GM19035 (cell line): Measurements from ENCODE around the gene MAP3K5.
"Not testable (repeated sequence)": the region's sequence is repeated elsewhere in the genome, so short reads cannot be mapped to it uniquely, and the experiment has no call there.

Source experiments
- ATAC-seq: cut with Tn5 transposase; IDR thresholded peaks from one replicate; pipeline ENCODE4 v1.9.1; 2021; ENCODE audit not compliant: unreplicated experiment

MAP3K5 gene

GRCh38 chr6:136728033-136728939 is 64.0 kb downstream of the MAP3K5 start:
- ATAC-seq: no peak

GRCh38 chr6:136726837-136727557 is 65.3 kb downstream of the MAP3K5 start:
- no peak for ATAC-seq

- ATAC-seq: no peak
Measured at GRCh38 chr6:136725124-136725523, 67.2 kb downstream of the MAP3K5 start.

DNA sequence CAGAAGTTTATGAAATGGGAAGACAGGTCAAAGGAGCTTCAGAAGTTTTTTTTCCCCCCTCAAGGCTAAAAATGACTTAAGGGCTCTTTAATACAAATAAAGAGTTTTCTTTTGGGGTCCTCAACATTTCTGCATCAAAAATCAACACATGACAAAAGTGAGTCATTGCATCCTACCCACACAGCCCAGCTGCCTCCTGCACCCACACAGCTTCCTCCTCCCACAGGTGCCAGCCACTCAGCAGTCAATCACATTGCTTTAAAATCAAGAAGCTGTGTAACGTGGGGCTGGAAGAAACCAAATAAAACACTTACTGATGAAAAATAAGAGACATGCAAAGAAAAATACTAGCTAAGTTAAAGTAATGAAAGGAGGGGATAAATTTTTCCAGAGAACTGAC is 68.5 kb downstream of the MAP3K5 start:
- no peak for ATAC-seq

DNA sequence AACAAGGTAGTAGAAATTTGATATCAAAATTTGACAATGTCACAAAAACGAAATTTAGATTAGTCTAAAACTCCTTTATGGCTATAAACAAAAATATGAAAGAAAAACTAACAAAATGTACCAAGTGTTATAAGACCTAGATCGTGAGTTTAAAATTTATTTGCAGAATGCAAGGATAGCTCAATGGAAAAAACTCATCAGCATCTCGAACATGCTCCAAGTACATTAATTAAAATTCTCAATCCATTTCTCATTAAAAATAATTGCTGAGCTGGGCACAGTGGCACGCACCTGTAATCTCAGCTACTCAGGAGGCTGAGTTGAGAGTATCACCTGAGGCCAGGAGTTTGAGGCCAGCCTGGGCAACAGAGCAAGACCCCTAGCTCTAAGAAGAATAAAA is 70.8 kb downstream of the MAP3K5 start:
- ATAC-seq: no peak

DNA sequence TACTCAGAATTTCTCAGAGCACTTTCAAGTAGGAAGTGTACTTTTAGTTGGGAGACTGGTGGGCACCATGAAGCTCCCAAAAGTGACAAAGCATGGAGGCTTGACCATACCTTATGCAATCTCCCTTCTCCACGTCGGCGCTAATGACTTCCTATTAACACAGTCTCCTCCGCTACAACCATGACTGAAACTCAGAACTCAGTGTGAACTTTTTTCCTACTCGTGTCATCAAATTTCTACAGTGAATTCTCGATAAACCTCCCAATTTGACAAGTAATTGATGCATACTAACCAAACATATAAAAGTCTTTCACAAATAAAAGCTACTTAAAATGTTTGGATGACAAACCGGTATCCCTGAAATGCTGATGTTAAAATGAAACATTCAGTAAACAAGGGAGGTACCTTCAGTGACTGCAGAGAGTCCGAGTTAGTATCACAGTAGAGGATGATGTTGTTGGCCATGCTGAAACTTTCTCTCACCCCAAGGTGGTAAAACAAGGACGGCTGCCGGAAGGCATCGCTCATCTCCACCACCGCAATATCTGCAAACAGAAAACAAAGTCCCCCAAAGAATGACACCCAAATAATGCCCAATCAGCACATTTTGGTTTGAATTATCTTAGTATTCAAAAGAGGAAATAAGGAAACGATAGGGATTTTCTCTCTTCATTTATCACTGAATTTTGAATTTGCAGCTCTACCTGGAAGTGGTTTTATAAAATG is 72.1 kb downstream of the MAP3K5 start:
- ATAC-seq: peak; percentile 61

GRCh38 chr6:136719280-136720044 is 72.8 kb downstream of the MAP3K5 start:
- ATAC-seq: peak; percentile 34

DNA sequence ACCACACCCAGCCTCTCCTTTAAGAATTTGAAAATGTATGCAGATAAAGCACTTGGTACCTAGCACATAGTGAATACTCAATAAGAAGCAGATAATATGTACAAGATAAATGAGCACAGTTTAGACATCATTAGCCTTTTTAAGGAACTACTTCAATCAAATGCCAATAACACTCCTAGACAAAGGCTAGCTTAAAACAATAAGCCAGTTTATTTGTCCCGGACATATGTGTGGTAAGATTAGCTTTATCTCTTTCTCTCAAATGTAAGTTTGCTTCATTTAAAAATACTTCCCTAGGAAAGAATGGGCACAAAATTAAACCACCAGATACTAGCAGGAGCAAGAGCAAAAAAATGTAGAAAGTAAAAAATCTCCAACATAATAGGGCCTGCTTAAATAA is 73.8 kb downstream of the MAP3K5 start:
- ATAC-seq: no peak

GRCh38 chr6:136717716-136717990 is 74.6 kb downstream of the MAP3K5 start:
- ATAC-seq: peak; percentile 2

DNA sequence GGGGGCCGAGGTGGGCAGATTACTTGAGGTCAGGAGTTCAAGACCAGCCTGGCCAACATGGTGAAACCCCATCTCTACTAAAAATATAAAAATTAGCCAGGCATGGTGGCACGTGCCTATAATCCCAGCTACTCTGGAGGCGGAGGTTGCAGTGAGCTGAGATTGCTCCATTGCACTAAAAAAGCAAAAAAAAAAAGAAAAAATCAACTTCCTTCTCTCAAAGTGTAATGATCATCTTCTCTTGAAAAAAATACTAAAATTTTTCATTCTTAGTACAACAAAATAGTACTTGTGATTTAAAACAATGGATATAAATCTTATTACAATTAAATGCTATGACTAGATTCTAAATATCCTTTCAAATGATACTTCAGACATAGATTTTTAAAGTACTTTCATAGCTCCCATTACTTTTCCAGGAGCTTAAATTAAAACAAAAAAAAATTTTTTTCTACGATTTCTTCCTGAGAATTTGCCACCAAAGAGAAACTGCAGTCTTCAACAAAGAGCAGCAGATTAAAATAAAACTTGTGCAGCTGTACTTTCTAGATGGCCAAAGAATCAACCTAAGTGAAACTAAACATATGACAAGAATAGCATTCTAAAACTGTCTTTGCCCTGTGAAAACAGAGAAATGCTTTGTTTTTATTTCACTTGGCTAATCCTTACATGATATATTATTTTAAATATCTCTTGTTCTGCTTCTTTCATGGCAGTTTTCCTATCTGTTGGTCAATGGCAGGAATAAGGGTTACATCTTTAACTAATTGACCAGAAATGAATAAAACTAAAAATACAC is 75.2 kb downstream of the MAP3K5 start:
- peak; percentile 54 for ATAC-seq

DNA sequence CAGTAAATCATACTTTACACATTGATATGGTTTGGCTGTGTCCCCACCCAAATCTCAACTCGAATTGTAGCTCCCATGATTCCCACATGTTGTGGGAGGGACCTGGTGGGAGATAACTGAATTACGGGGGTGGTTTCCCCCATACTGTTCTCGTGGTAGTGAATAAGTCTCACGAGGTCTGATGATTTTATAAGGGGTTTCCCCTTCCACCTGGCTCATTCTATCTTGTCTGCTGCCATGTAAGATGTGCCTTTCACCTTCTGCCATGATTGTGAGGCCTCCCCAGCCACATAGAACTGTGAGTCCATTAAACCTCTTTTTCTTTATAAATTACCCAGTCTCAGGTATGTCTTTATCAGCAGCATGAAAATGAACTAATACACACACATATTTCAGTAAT is 79.6 kb downstream of the MAP3K5 start:
- not testable (repeated sequence) for ATAC-seq

DNA sequence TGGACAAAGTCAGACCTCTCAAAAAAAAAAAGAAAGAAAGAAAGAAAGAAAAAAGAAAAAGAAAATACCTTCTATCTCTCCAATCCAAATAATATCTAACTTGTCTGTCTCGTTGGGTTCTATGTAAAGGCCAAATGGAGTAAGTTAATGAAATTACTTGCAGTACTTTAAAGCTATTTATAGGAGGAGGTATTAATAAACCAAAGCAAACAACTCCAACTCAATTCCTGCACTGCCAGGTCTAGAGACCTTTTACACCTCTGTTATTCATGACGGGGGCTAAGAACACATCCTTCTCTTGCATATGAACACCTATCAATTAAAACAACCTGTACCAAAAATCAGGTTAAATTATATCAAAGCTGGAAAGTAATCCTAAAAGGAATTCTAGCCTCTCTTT is 80.6 kb downstream of the MAP3K5 start:
- no peak for ATAC-seq

GRCh38 chr6:136710877-136711552 is 81.3 kb downstream of the MAP3K5 start:
- ATAC-seq: no peak

DNA sequence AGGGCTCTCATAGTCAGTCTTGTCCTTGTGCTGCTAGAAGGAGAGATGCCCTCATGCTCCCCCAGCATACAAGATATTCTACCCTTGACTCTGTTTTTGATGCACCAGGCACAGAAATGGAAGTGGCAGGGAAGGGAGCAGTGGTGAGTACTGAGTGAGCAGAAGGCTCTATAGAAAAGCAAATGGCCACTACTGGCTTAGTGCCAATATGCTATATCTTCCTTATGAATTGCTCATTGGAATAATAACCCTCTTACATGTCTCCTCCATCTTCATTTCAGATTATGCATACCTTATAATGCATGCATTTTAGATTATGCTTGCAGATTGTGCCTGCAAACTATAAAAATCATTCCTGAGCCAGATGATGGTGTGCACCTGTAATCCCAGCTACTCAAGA is 82.8 kb downstream of the MAP3K5 start:
- ATAC-seq: no peak

GRCh38 chr6:136706430-136706829 is 85.8 kb downstream of the MAP3K5 start:
- ATAC-seq: no peak

DNA sequence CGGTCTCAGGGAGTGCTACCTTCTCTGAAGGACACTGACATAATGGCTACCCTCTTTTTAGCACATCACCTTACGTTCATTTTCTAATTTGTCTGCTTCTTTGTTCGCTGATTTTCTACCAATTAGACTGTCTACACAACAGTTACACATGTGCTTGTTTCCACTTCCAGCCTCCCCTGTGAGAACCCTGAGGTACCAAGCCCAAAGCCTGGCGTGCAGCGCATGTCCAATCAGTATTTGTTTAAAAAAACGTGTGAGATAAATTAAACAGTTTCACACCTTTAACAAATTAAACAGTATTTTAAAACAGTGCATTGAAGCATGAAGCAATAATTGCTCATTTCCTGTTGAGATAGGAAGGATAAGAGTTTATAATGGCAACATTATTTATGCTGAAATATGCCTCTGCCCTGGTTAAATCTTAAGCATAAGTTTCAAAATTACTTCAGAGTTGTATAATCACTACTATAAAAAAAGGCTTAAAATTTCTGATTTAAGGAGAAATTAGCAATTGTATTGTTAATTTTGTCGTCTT is 88.9 kb downstream of the MAP3K5 start:
- ATAC-seq: no peak

GRCh38 chr6:136701045-136701444 is 91.2 kb downstream of the MAP3K5 start:
- no peak for ATAC-seq

GRCh38 chr6:136699358-136699757 is 92.9 kb downstream of the MAP3K5 start:
- ATAC-seq: no peak

DNA sequence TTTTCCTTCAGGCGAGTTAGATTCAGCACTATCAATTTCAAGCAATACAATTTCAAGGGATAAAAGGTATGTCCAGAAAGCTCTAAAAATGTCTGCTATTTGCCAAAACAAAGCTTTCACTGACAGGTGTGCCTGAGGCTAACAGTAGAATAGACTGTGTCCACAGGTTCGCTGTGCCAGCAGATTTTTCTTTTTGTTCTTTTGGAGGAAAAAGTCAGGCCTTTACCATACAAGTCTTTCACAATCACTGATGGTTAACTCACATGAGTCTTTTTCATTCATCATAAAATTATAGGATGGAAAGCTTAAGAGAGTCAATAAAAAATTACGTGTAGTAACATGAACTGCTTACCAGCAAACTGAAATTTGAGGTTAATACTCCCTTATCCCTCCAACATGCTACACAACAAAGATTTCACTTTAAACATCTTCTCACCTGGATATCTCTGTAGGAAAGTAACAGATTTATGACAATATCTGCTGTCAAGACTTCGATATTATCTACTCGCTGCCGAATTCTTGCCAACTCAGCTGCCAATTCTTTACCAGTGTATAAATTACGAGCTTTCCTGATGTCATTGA is 95.4 kb downstream of the MAP3K5 start:
- no peak for ATAC-seq
